H9 (cell line): ENCODE data around the gene CES1. TPM values are rescaled to one million over a fixed set of nuclear protein-coding genes. Genes with fewer than 3 reads are reported as not detected.
"Not testable (repeated sequence)": the region's sequence is repeated elsewhere in the genome, so short reads cannot be mapped to it uniquely, and the experiment has no call there.

Experiments
- DNase-seq: peaks from one replicate; pipeline ENCODE4 v3.0.0-alpha.2; 2017
- H2AFZ ChIP-seq: one replicate; pipeline ENCODE4 v1.6.1; 2013; ENCODE audit warnings: mild to moderate bottlenecking, low read length, control low read depth, moderate library complexity
- H2AK5ac ChIP-seq: 2 replicates; pipeline ENCODE4 v1.6.1; 2013; ENCODE audit warnings: low read length, control low read depth, mixed read lengths; ENCODE audit not compliant: insufficient read length
- H2BK120ac ChIP-seq: one replicate; pipeline ENCODE4 v1.6.1; 2013; ENCODE audit warnings: low read depth, mild to moderate bottlenecking, low read length, control low read depth, inconsistent platforms; ENCODE audit not compliant: poor library complexity, severe bottlenecking
- H2BK12ac ChIP-seq: 2 replicates; pipeline ENCODE4 v1.6.1; 2013; ENCODE audit warnings: low read length, control low read depth, mixed read lengths, low read depth; ENCODE audit not compliant: insufficient read length
- H2BK15ac ChIP-seq: 2 replicates; pipeline ENCODE4 v1.6.1; 2013; ENCODE audit warnings: low read depth, low read length, control low read depth
- H2BK20ac ChIP-seq: one replicate; pipeline ENCODE4 v1.6.1; 2013; ENCODE audit warnings: low read depth, mild to moderate bottlenecking, low read length, control low read depth, inconsistent platforms; ENCODE audit not compliant: poor library complexity, severe bottlenecking
- H2BK5ac ChIP-seq: 2 replicates; pipeline ENCODE4 v1.6.1; 2013; ENCODE audit warnings: low read length, control low read depth, mixed read lengths; ENCODE audit not compliant: insufficient read length
- H3K14ac ChIP-seq: 2 replicates; pipeline ENCODE4 v1.6.1; 2013; ENCODE audit warnings: low read length, control low read depth; ENCODE audit not compliant: insufficient read depth
- H3K18ac ChIP-seq: 2 replicates; pipeline ENCODE4 v1.6.1; 2013; ENCODE audit warnings: low read depth, mild to moderate bottlenecking, mixed read lengths, low read length, control low read depth; ENCODE audit not compliant: insufficient read length
- H3K23ac ChIP-seq: 2 replicates; pipeline ENCODE4 v1.6.1; 2013; ENCODE audit warnings: low read length, control low read depth, mixed read lengths, low read depth; ENCODE audit not compliant: insufficient read length
- H3K23me2 ChIP-seq: 2 replicates; pipeline ENCODE4 v1.6.1; 2013; ENCODE audit warnings: low read depth, mild to moderate bottlenecking, mixed read lengths, low read length, control low read depth; ENCODE audit not compliant: insufficient read length, poor library complexity, severe bottlenecking
- H3K27ac ChIP-seq: 2 replicates; pipeline ENCODE4 v1.5.1; 2013; ENCODE audit warnings: low read length, control low read depth, mixed read lengths, low read depth; ENCODE audit not compliant: insufficient read length
- H3K27me3 ChIP-seq: 2 replicates; pipeline ENCODE4 v1.6.1; 2013; ENCODE audit warnings: low read length, control low read depth, inconsistent platforms; ENCODE audit not compliant: insufficient read depth
- H3K4ac ChIP-seq: 2 replicates; pipeline ENCODE4 v1.6.1; 2013; ENCODE audit warnings: low read depth, mild to moderate bottlenecking, control low read depth, inconsistent platforms, low read length, moderate library complexity
- H3K4me1 ChIP-seq: 2 replicates; pipeline ENCODE4 v1.6.1; 2013; ENCODE audit warnings: low read length, control low read depth, inconsistent platforms; ENCODE audit not compliant: insufficient read depth
- H3K4me2 ChIP-seq: 2 replicates; pipeline ENCODE4 v1.6.1; 2013; ENCODE audit warnings: low read length, control low read depth, mixed read lengths; ENCODE audit not compliant: insufficient read length, insufficient read depth
- H3K56ac ChIP-seq: 2 replicates; pipeline ENCODE4 v1.6.1; 2013; ENCODE audit warnings: low read depth, mild to moderate bottlenecking, mixed read lengths, low read length, control low read depth; ENCODE audit not compliant: insufficient read length
- H3K79me1 ChIP-seq: 2 replicates; pipeline ENCODE4 v1.6.1; 2013; ENCODE audit warnings: low read depth, mild to moderate bottlenecking, moderate library complexity, low read length, control low read depth, inconsistent platforms; ENCODE audit not compliant: insufficient read depth, poor library complexity, severe bottlenecking
- H3K79me2 ChIP-seq: 2 replicates; pipeline ENCODE4 v1.6.1; 2013; ENCODE audit warnings: low read length, control low read depth, inconsistent platforms; ENCODE audit not compliant: insufficient read depth
- H3K9ac ChIP-seq: 2 replicates; pipeline ENCODE4 v1.6.1; 2013; ENCODE audit warnings: low read length, control low read depth, mixed read lengths; ENCODE audit not compliant: insufficient read length; ENCODE audit errors: extremely low read depth
- H3K9me3 ChIP-seq: one replicate; pipeline ENCODE4 v1.6.1; 2013; ENCODE audit warnings: low read depth, low read length, inconsistent platforms; ENCODE audit not compliant: control insufficient read depth
- H3T11ph ChIP-seq: one replicate; pipeline ENCODE4 v1.6.1; 2013; ENCODE audit warnings: mild to moderate bottlenecking, low read length, control low read depth, inconsistent platforms
- H4K20me1 ChIP-seq: one replicate; pipeline ENCODE4 v1.6.1; 2013; ENCODE audit not compliant: control insufficient read depth, insufficient read length, insufficient read depth
- H4K5ac ChIP-seq: 2 replicates; pipeline ENCODE4 v1.6.1; 2013; ENCODE audit warnings: low read depth, mild to moderate bottlenecking, mixed read lengths, low read length, control low read depth; ENCODE audit not compliant: insufficient read length
- H4K8ac ChIP-seq: replicated peaks from 2 replicates; pipeline ENCODE4 v1.6.1; 2013; ENCODE audit warnings: low read length, control low read depth, mixed read lengths, low read depth; ENCODE audit not compliant: insufficient read length
- H4K91ac ChIP-seq: 2 replicates; pipeline ENCODE4 v1.6.1; 2013; ENCODE audit warnings: low read depth, mild to moderate bottlenecking, moderate library complexity, mixed read lengths, low read length, control low read depth; ENCODE audit not compliant: insufficient read length
- H3K27ac Mint-ChIP-seq, 3 experiments: 2 replicates in 2 of 3; 3 replicates in 1 of 3; pipeline ENCODE4 v1.8.0; 2020 to 2021; ENCODE audit warnings: mixed read lengths in 3 of 3, mild to moderate bottlenecking in 1 of 3, moderate library complexity in 1 of 3
- H3K27me3 Mint-ChIP-seq: 2 replicates; pipeline ENCODE4 v1.8.0; 2021; ENCODE audit warnings: low read depth, mild to moderate bottlenecking, moderate library complexity, mixed read lengths
- H3K36me3 Mint-ChIP-seq, 3 experiments: 2 replicates in 2 of 3; 3 replicates in 1 of 3; pipeline ENCODE4 v1.8.0; 2020 to 2021; ENCODE audit warnings: low read depth in 3 of 3, mixed read lengths in 3 of 3; ENCODE audit not compliant: insufficient read depth in 1 of 3
- H3K4me1 Mint-ChIP-seq, 2 experiments: 2 replicates each; pipeline ENCODE4 v1.8.0; 2020; ENCODE audit warnings: mixed read lengths in 2 of 2
- H3K4me3 Mint-ChIP-seq, 2 experiments: 2 replicates in 1 of 2; 3 replicates in 1 of 2; pipeline ENCODE4 v1.8.0; 2020 to 2021; ENCODE audit warnings: mild to moderate bottlenecking in 2 of 2, mixed read lengths in 2 of 2, moderate library complexity in 1 of 2
- H3K9me3 Mint-ChIP-seq, 2 experiments: 2 replicates in 1 of 2; 3 replicates in 1 of 2; pipeline ENCODE4 v1.8.0; 2020; ENCODE audit warnings: mild to moderate bottlenecking in 2 of 2, mixed read lengths in 2 of 2, moderate library complexity in 1 of 2
- WGBS: extraction: QIAGEN DNeasy Blood & Tissue Kit; methylation state at CpG from one replicate; pipeline ENCODE4 v1.1.7; 2013; ENCODE audit warnings: missing lambda C conversion rate, low lambda C conversion rate, mixed read lengths; ENCODE audit not compliant: insufficient read length; ENCODE audit errors: extremely low coverage; 5-methylcytosine and 5-hydroxymethylcytosine counted together
- total RNA-seq: library from RNA; stranded (reverse); gene quantifications from 2 replicates; pipeline ENCODE4 v1.2.1, GENCODE V29; 2021

CES1 gene
- total RNA-seq, 1 experiment from 2014 or later: not detected

DNA sequence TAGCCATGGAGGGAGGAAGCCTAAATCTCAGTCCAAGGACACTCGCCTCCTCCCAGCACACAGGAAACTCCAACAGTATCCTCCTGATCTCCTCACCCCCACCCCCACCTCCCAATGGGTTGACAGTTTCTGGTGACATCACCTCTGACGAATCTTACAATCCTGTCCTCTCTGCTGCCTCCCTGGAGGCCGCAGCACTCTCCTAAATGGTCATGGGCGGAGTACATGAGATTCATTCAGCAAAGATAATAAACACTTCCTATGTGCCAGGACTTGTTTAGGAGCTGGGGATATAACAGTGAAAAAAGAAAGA is 52.8 kb downstream of the CES1 start:
- no CpG with 5 or more reads among the region's 4 CpGs for WGBS
- H2BK5ac ChIP-seq, H3K9me3 Mint-ChIP-seq, H3K27ac ChIP-seq, H2BK20ac ChIP-seq, H3K27ac Mint-ChIP-seq, H3K79me1 ChIP-seq, H2AK5ac ChIP-seq, H3K18ac ChIP-seq, H4K8ac ChIP-seq, H3K9me3 ChIP-seq, H2BK120ac ChIP-seq, H3K56ac ChIP-seq, H3K79me2 ChIP-seq, H3K23ac ChIP-seq, H3K23me2 ChIP-seq, H3K4ac ChIP-seq, H3K4me1 ChIP-seq, H3K9ac ChIP-seq, H3K4me1 Mint-ChIP-seq, H3K14ac ChIP-seq, H2BK12ac ChIP-seq, H2AFZ ChIP-seq, H4K5ac ChIP-seq, H2BK15ac ChIP-seq, H3K4me3 Mint-ChIP-seq, H4K20me1 ChIP-seq, H3K36me3 Mint-ChIP-seq, DNase-seq, H3K4me2 ChIP-seq, H4K91ac ChIP-seq, H3T11ph ChIP-seq, H3K27me3 ChIP-seq: not testable (repeated sequence)
- peaks cover 43% of the 10 kb centered on the region for H3K27me3 Mint-ChIP-seq
